ENCODE results near the gene JDP2.

JDP2 gene

GRCh38 chr14:75425446-75425845, 2.4 kb upstream of the JDP2 start:
- Histone ChIP-seq H3K36me3 (ENCODE audit: insufficient read depth, low read length) (no peaks in the 10 kb centered on the region), H3K9ac (ENCODE audit: low read depth, low read length) (no peak overlapping the region), H3K4me1 (ENCODE audit: insufficient read depth, low read length) (peaks cover 24% of the 10 kb centered on the region), H3K9me3 (ENCODE audit: control insufficient read depth, insufficient read depth, low read length) (no peaks in the 10 kb centered on the region)

DNA sequence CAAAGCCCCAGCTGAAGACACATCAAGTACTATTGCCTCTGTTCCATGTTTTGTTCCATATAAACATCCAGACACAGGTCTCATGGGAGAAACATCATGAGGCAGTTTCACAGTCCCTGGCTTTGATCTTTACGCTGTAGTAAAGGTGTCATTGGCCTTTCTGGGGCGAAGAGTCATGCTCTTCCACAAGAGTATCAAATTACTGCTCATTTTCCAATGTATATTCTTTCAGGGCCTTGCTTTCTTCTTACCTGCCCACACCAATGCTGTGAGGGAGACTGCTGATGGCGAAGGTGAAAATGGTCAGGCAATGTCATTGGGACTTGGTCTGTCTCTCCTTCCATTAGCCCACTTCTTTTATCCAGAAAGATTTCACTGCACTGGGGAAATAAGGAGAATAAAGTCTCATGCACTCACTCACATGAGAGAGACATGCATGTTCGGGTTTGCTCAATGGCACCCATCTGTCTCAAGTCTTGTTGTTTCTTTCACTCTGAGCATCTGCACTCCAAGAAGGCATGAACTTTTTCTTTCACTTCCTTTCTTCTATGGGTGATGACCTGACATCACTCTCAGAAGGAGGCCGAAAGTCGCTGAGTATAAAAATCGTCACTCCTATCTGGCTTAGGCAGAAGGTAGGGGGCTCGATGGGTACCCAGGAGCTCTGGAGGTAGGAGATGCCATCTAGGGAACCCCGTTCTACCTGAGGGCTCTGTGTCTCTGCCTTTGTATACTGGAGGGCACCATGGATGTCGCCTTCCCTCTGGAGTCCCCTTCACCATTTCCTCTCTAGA, 1.3 kb upstream of the JDP2 start:
- peak overlapping the region; percentile 77 for H3K9ac ChIP-seq (ENCODE audit: low read depth, low read length)
- H3K9me3 ChIP-seq (ENCODE audit: control insufficient read depth, insufficient read depth, low read length) = no peaks in the 10 kb centered on the region
- peaks cover 27% of the 10 kb centered on the region for H3K4me1 ChIP-seq (ENCODE audit: insufficient read depth, low read length)
- H3K36me3 ChIP-seq (ENCODE audit: insufficient read depth, low read length) = no peaks in the 10 kb centered on the region

GRCh38 chr14:75427126-75427481, 718 bp upstream of the JDP2 start:
- Histone ChIP-seq H3K9ac (ENCODE audit: low read depth, low read length) (peak overlapping the region; percentile 77), H3K4me1 (ENCODE audit: insufficient read depth, low read length) (peaks cover 27% of the 10 kb centered on the region), H3K36me3 (ENCODE audit: insufficient read depth, low read length) (peaks cover 3% of the 10 kb centered on the region), H3K9me3 (ENCODE audit: control insufficient read depth, insufficient read depth, low read length) (no peaks in the 10 kb centered on the region)

DNA sequence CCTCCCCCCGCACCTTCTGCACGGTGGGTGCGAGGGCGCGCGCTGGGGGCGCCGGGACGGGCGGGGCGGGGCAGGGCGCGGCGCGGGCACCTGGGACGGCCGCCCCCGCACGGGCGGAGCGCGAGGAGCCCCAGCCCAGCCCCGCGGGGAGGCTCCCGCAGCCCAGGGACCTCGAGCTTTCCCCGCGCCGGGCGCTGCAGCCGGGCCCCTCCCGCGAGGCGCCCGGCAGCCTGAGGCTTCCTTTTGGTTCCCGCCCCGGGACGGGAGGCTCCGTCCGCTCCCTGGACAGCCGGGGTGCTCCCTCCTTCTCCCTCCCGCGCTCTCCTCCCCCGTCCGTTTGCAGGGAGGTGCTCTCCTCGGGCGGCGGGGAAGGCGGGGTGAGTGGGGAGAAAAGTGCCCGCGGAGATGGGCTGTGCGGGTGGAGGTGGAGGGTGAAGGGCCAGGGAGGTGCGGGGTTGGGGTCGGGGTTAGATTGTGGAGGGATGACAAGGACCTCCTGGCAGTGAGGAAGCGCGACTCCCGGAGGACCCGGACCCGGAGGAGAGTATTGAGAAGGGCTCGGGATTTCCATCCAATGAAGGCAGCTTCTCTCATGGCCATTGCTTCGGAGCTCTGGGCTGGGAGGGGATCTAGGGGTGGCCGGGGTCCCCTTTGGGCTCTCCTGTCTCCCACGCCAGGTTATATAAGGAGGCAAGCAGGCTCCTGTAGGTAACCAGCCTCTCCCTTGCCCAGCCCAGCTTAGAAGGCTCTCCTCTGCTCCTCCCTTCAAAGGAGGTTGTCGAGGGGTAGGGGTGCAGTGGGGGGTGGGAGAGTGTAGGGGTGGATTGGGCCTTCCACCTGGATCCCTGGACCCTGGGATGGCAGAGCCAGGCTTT, 645 bp downstream of the JDP2 start:
- Histone ChIP-seq H3K4me1 (ENCODE audit: insufficient read depth, low read length) (peaks cover 27% of the 10 kb centered on the region), H3K9me3 (ENCODE audit: control insufficient read depth, insufficient read depth, low read length) (no peaks in the 10 kb centered on the region), H3K9ac (ENCODE audit: low read depth, low read length) (peak overlapping the region; percentile 69), H3K36me3 (ENCODE audit: insufficient read depth, low read length) (peaks cover 4% of the 10 kb centered on the region)

DNA sequence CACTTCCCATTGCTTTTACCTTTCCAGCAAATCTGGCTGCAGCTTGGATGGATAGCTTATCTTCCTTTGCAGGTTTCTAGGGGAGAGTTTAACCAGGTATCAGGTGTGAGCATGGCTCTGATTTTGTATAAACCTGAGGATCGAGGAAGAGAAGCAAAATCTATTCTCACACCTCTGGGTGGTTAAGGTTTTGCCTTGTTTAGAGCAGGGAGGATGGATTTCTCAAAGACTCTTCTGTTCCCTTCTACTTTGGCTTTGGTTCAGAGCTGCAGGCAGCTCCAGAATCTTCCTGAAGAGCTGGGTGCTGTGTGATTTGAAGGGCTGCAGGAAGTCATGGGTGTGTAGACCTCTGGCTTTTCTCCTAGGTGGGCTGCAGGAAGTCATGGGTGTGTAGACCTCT, 1.7 kb downstream of the JDP2 start:
- peaks cover 27% of the 10 kb centered on the region for H3K4me1 ChIP-seq (ENCODE audit: insufficient read depth, low read length)
- H3K9ac ChIP-seq (ENCODE audit: low read depth, low read length) = 0 out of 2 replicates have a peak overlapping the region, but pooled peaks have one; percentile 69
- no peaks in the 10 kb centered on the region for H3K9me3 ChIP-seq (ENCODE audit: control insufficient read depth, insufficient read depth, low read length)
- peaks cover 4% of the 10 kb centered on the region for H3K36me3 ChIP-seq (ENCODE audit: insufficient read depth, low read length)

DNA sequence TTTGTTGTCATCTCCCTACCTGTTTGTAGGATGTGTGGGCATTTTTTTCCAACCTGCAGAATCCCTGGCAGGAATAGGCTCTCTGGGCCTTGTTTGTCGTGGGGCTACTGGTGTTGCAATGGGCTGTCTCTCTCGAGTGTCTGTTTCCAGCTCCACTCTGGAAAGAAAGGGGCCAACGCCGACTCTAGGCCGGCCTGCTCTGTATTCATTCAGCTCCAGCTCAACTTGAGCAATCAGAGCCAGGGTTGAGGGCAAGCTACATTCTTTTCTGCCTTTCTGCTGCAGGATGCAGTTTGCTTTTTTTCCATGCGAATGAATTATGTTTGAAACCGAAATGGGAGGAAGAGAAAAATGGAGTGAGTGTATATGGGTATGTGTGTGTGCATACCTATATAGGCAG, 2.3 kb downstream of the JDP2 start:
- peaks cover 27% of the 10 kb centered on the region for H3K4me1 ChIP-seq (ENCODE audit: insufficient read depth, low read length)
- no peak overlapping the region for H3K9ac ChIP-seq (ENCODE audit: low read depth, low read length)
- H3K9me3 ChIP-seq (ENCODE audit: control insufficient read depth, insufficient read depth, low read length) = no peaks in the 10 kb centered on the region
- H3K36me3 ChIP-seq (ENCODE audit: insufficient read depth, low read length) = peaks cover 4% of the 10 kb centered on the region

DNA sequence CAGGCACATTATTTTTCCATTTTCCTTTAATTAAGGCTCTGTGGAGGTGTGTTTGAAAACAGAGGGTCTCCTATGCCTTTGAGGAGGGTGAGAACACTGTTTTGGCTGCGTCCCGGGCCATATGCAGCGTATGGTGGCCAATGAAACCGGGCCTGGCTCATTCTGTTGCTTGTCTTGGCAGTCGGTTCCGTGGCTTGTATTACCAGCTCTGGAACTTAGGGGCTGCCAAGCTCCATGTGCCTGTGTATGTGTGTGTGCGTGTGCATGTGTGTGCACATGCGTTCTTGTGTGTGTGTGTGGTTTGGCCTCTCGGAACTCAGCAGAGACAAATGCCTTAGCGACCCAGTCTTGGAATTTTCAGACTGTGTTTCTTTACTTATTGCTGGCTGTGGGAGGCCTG, 2.7 kb downstream of the JDP2 start:
- Histone ChIP-seq H3K4me1 (ENCODE audit: insufficient read depth, low read length) (peaks cover 27% of the 10 kb centered on the region), H3K9me3 (ENCODE audit: control insufficient read depth, insufficient read depth, low read length) (no peaks in the 10 kb centered on the region), H3K9ac (ENCODE audit: low read depth, low read length) (no peak overlapping the region), H3K36me3 (ENCODE audit: insufficient read depth, low read length) (peaks cover 4% of the 10 kb centered on the region)

- H3K4me1 ChIP-seq (ENCODE audit: insufficient read depth, low read length) = peaks cover 27% of the 10 kb centered on the region
- H3K9me3 ChIP-seq (ENCODE audit: control insufficient read depth, insufficient read depth, low read length) = no peaks in the 10 kb centered on the region
- peaks cover 4% of the 10 kb centered on the region for H3K36me3 ChIP-seq (ENCODE audit: insufficient read depth, low read length)
- no peak overlapping the region for H3K9ac ChIP-seq (ENCODE audit: low read depth, low read length)
These were observed 3.2 kb downstream of the JDP2 start for GRCh38 chr14:75430976-75431375.

- Histone ChIP-seq H3K4me1 (ENCODE audit: insufficient read depth, low read length) (peaks cover 19% of the 10 kb centered on the region), H3K36me3 (ENCODE audit: insufficient read depth, low read length) (peaks cover 4% of the 10 kb centered on the region), H3K9ac (ENCODE audit: low read depth, low read length) (no peak overlapping the region), H3K9me3 (ENCODE audit: control insufficient read depth, insufficient read depth, low read length) (no peaks in the 10 kb centered on the region)
These were observed 4.0 kb downstream of the JDP2 start for GRCh38 chr14:75431827-75432226.

DNA sequence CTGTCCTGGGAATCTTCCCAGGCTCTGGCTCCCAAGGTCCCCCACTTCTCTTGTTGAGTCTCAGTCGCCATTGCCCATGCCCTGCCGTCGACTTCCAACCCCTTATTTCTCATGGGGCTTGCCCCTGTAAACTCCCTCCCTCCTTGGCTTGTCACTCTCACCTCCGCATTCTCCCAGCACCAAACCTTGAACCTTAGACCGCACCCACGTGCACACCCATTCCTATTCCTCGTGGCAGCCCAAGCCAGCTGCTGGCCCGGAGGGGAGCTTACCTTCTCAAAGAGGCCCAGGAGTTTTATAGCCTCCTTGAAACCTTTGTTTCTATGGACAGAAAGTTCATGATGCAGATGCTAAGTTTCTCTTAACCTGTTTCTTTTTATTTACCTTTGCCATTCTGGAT, 4.6 kb downstream of the JDP2 start:
- no peak overlapping the region for H3K9ac ChIP-seq (ENCODE audit: low read depth, low read length)
- peaks cover 4% of the 10 kb centered on the region for H3K36me3 ChIP-seq (ENCODE audit: insufficient read depth, low read length)
- H3K4me1 ChIP-seq (ENCODE audit: insufficient read depth, low read length) = peaks cover 17% of the 10 kb centered on the region

DNA sequence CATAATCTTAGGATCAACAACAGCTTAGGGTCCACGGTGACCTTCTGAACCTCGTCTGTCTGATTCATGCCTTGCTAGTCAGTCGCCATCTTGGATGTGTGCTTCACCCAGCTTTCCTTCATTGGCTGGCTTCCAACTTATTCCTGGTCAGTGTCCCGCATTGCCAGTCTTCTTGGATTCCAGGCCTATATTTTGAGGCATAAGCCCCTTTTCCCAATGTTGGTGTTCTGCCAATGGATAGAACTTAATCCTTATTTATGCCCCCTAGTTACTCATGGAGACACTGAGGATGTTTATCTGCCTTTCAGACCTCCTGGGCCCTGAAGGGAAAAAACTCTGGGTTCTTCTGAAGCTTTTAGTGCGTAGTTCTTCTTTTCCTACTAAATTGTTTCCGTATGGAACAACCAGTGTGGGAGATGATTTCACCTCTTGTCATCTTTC, 5.8 kb downstream of the JDP2 start:
- no peak overlapping the region for H3K9ac ChIP-seq (ENCODE audit: low read depth, low read length)
- H3K4me1 ChIP-seq (ENCODE audit: insufficient read depth, low read length) = peaks cover 17% of the 10 kb centered on the region
- peaks cover 4% of the 10 kb centered on the region for H3K36me3 ChIP-seq (ENCODE audit: insufficient read depth, low read length)
- no peaks in the 10 kb centered on the region for H3K9me3 ChIP-seq (ENCODE audit: control insufficient read depth, insufficient read depth, low read length)

More for the DNA sequence above, 4.6 kb downstream of the JDP2 start:
- no peaks in the 10 kb centered on the region for H3K9me3 ChIP-seq (ENCODE audit: control insufficient read depth, insufficient read depth, low read length)

GRCh38 chr14:75434138-75434889, 6.5 kb downstream of the JDP2 start:
- Histone ChIP-seq H3K9ac (ENCODE audit: low read depth, low read length) (no peak overlapping the region), H3K9me3 (ENCODE audit: control insufficient read depth, insufficient read depth, low read length) (no peaks in the 10 kb centered on the region), H3K36me3 (ENCODE audit: insufficient read depth, low read length) (peaks cover 4% of the 10 kb centered on the region), H3K4me1 (ENCODE audit: insufficient read depth, low read length) (peaks cover 14% of the 10 kb centered on the region)

DNA sequence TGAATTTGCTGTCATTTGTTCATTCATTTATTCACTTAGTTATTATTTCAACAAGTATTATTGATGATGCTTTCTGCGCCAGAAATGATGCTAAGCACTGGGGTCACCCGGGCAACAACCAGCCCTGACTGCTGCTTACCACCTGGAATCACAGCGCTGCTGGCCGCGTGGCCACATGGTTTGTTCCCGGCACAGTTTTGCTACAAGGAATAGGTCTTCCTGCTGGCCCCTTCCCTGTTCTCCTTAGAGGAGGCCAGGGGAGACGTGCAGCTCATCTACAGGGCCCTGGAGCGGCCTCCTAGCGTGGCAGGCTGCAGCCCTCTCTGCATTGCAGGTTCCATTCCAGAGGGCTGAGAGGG, 7.0 kb downstream of the JDP2 start:
- H3K36me3 ChIP-seq (ENCODE audit: insufficient read depth, low read length) = peaks cover 7% of the 10 kb centered on the region

DNA sequence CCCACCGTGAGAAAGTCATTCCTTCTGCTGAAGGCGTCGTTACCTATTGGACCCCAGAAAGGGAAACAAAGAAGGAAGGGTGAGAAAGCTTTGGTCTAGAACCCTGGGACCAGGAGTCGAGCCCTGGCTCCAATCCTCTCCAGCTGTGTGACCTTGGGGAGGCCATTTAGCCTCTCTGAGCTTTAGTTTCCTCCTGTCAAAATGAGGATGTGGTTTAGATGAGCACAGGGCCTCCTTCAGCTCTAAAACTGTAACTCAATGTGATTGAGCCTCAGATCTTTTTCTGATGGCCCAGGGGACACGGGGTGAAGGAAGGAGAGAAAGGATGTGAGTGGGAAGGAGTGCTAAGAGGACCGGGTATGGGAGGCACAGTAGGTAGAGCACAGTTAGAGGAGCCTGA, 7.7 kb downstream of the JDP2 start:
- Histone ChIP-seq H3K36me3 (ENCODE audit: insufficient read depth, low read length) (peaks cover 7% of the 10 kb centered on the region), H3K9ac (ENCODE audit: low read depth, low read length) (no peak overlapping the region), H3K9me3 (ENCODE audit: control insufficient read depth, insufficient read depth, low read length) (no peaks in the 10 kb centered on the region), H3K4me1 (ENCODE audit: insufficient read depth, low read length) (peaks cover 3% of the 10 kb centered on the region; the same call in 1 of the 2 replicates)

More for the DNA sequence above, 7.0 kb downstream of the JDP2 start:
- H3K9ac ChIP-seq (ENCODE audit: low read depth, low read length) = no peak overlapping the region
- no peaks in the 10 kb centered on the region for H3K9me3 ChIP-seq (ENCODE audit: control insufficient read depth, insufficient read depth, low read length)
- H3K4me1 ChIP-seq (ENCODE audit: insufficient read depth, low read length) = peaks cover 9% of the 10 kb centered on the region
